ENCODE measurements around the gene CSPG4. TPM values are rescaled to one million over a fixed set of nuclear protein-coding genes. Genes with fewer than 3 reads are reported as not detected.

The CSPG4 gene
- total and polyA plus RNA-seq, 2 of the 4 experiments (the other 2 are of a cell fraction) = 12.4 to 28.4 TPM

- dilution Hi-C loops (cut with HindIII; ENCODE audit: low sequenced_read_pairs, unreplicated experiment) = no loop called here
- ATAC-seq (ENCODE audit: low read depth) = peak; percentile 60
These were observed 18.9 kb upstream of the CSPG4 start for GRCh38 chr15:75731248-75732151.

More at GRCh38 chr15:75731248-75732151, 18.9 kb upstream of the CSPG4 start:
- no peak overlapping the region for H3K9ac ChIP-seq (ENCODE audit: low read depth, low read length)
- peak overlapping the region; percentile 38 to 81; a peak in 3 of 4 replicates for H4K8ac ChIP-seq (ENCODE audit: low read depth in 2 of 2, low read length in 2 of 2)
- H3K27ac ChIP-seq (ENCODE audit: insufficient read depth, low read length) = no peak overlapping the region
- peak overlapping the region; percentile 10; the same call in 1 of the 2 replicates for H3K14ac ChIP-seq (replicated peaks; ENCODE audit: low read depth, low read length)
- H2BK5ac ChIP-seq (ENCODE audit: low read depth, low read length, poor library complexity, severe bottlenecking) = no peak overlapping the region
- peak overlapping the region; percentile 32; the same call in 1 of the 2 replicates for H4K5ac ChIP-seq (ENCODE audit: low read depth, low read length)
- H3K9me3 ChIP-seq (ENCODE audit: control insufficient read depth, insufficient read depth, low read length) = no peaks in the 10 kb centered on the region
- peak overlapping the region; percentile 91 for H2AFZ ChIP-seq (replicated peaks; ENCODE audit: low read length, poor library complexity)
- no peak overlapping the region for H2BK20ac ChIP-seq (ENCODE audit: low read depth, low read length)
- peak overlapping the region; percentile 24; the same call in 1 of the 2 replicates for H3K23ac ChIP-seq (ENCODE audit: low read depth, low read length)
- H2BK15ac ChIP-seq (ENCODE audit: low read depth, low read length) = peak overlapping the region; percentile 55; the same call in 1 of the 3 replicates
- BruUV-seq (replicated peaks) = no TSS peak
- peak overlapping the region; percentile 84; the same call in 1 of the 2 replicates for H2AK5ac ChIP-seq (ENCODE audit: low read depth, low read length)
- ChIA-PET CTCF (interaction anchor here (1.0 kb wide), 1 partner anchor 70 kb away, joined by 3 read pairs; no protein-coding TSS in a partner anchor), POLR2A (ENCODE audit: unreplicated experiment) (no interaction called here)
- H2AK9ac ChIP-seq (replicated peaks; ENCODE audit: low read depth, low read length, poor library complexity) = peak overlapping the region; percentile 65
- intact Hi-C loops (cut with micrococcal nuclease) = loop anchor here (2.0 kb wide), 2 partner anchors 37 to 71 kb away; no protein-coding TSS in a partner anchor
- peaks cover 5% of the 10 kb centered on the region; the same call in 1 of the 2 replicates for H3K9me1 ChIP-seq (ENCODE audit: insufficient read depth, low read length)
- H3K18ac ChIP-seq (ENCODE audit: low read depth, low read length) = no peak overlapping the region
- no peak overlapping the region for H4K91ac ChIP-seq (ENCODE audit: insufficient read depth, low read depth, low read length)
- WGBS, 2 experiments (ENCODE audit: extremely low coverage in 2 of 2, insufficient read length in 1 of 2) = 49% methylated on average over 4 of the region's 28 CpGs; no CpG with 5 or more reads in 1 of the 2 experiments
- in situ Hi-C loops (cut with MboI; ENCODE audit: low sequenced_read_pairs) = loop anchor here (5.0 kb wide), 1 partner anchor 44 kb away; no protein-coding TSS in a partner anchor
- peaks cover 10% of the 10 kb centered on the region for H3K4me1 ChIP-seq (ENCODE audit: control insufficient read depth, insufficient read depth, low read length)
- DNase-seq = peak; percentile 51
- H3K79me1 ChIP-seq (ENCODE audit: low read depth in 1 of 2, low read length in 2 of 2) = no peaks in the 10 kb centered on the region
- no peak overlapping the region; the same call in 1 of the 2 replicates for H3K4me2 ChIP-seq (ENCODE audit: low read depth, low read length)
- no peaks in the 10 kb centered on the region for H3K27me3 ChIP-seq (ENCODE audit: control insufficient read depth, insufficient read depth, low read length)
- peak overlapping the region; percentile 79 for H3K4ac ChIP-seq (ENCODE audit: low read depth, low read length)
- H3K36me3 ChIP-seq (ENCODE audit: control insufficient read depth, insufficient read depth, low read length) = no peaks in the 10 kb centered on the region
- H2BK120ac ChIP-seq (ENCODE audit: low read depth, low read length) = peak overlapping the region; percentile 77
- H3K4me3 ChIP-seq (ENCODE audit: insufficient read depth, low read depth, low read length) = no peak overlapping the region
- H4K20me1 ChIP-seq (ENCODE audit: insufficient read depth, low read length) = no peaks in the 10 kb centered on the region
- TF ChIP-seq, protein P1, sequence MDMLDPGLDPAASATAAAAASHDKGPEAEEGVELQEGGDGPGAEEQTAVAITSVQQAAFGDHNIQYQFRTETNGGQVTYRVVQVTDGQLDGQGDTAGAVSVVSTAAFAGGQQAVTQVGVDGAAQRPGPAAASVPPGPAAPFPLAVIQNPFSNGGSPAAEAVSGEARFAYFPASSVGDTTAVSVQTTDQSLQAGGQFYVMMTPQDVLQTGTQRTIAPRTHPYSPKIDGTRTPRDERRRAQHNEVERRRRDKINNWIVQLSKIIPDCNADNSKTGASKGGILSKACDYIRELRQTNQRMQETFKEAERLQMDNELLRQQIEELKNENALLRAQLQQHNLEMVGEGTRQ (IDR thresholded peaks at IDR 0.05; ENCODE audit: low read depth, low read length) = no peak
- 0 out of 2 replicates have a peak, but pooled peaks have one; percentile 7 for TF ChIP-seq CTCF (conservative IDR thresholded peaks at IDR 0.05; ENCODE audit: low read depth, low read length)
- H3K56ac ChIP-seq (ENCODE audit: extremely low read depth, insufficient read depth, low read length) = no peak overlapping the region

Data from IMR-90 (cell line).